Fibroblast of upper back skin (primary cell): ENCODE results near the gene ALK.
A peak's percentile ranks its signal among the peaks of the same experiment; 100 is the strongest.
"Not testable (repeated sequence)": the region's sequence is repeated elsewhere in the genome, so short reads cannot be mapped to it uniquely, and the experiment has no call there.

Experiments used
- DNase-seq: peaks from one replicate; pipeline ENCODE4 v3.0.0-alpha.2; 2013

ALK gene

GRCh38 chr2:29753671-29754444 lies 167.5 kb downstream of the ALK start:
- peak; percentile 82 for DNase-seq

- DNase-seq, result no peak
These were observed 170.0 kb downstream of the ALK start for GRCh38 chr2:29751390-29751789.

- DNase-seq, result not testable (repeated sequence)
These were observed 170.9 kb downstream of the ALK start for GRCh38 chr2:29750463-29750862.

- no peak for DNase-seq
These were observed 171.5 kb downstream of the ALK start for GRCh38 chr2:29749843-29750242.

GRCh38 chr2:29749041-29749440 lies 172.3 kb downstream of the ALK start:
- DNase-seq, result no peak

GRCh38 chr2:29747786-29748470 lies 173.5 kb downstream of the ALK start:
- peak; percentile 98 for DNase-seq

GRCh38 chr2:29744976-29745375 lies 176.4 kb downstream of the ALK start:
- no peak for DNase-seq

- no peak for DNase-seq
These were observed 177.9 kb downstream of the ALK start for GRCh38 chr2:29743516-29743915.

- no peak for DNase-seq
These were observed 178.7 kb downstream of the ALK start for GRCh38 chr2:29742656-29743055.

GRCh38 chr2:29741132-29741531 lies 180.3 kb downstream of the ALK start:
- no peak for DNase-seq

GRCh38 chr2:29733965-29734364 lies 187.4 kb downstream of the ALK start:
- DNase-seq, result no peak

- no peak for DNase-seq
These were observed 188.2 kb downstream of the ALK start for GRCh38 chr2:29733213-29733612.

GRCh38 chr2:29731948-29732347 lies 189.4 kb downstream of the ALK start:
- peak; percentile 56 for DNase-seq

- DNase-seq, result no peak
These were observed 191.5 kb downstream of the ALK start for GRCh38 chr2:29729932-29730331.

GRCh38 chr2:29729401-29729800 lies 192.0 kb downstream of the ALK start:
- no peak for DNase-seq

GRCh38 chr2:29726976-29727375 lies 194.4 kb downstream of the ALK start:
- no peak for DNase-seq

- DNase-seq, result no peak
These were observed 195.8 kb downstream of the ALK start for GRCh38 chr2:29725610-29726009.

GRCh38 chr2:29724282-29724681 lies 197.1 kb downstream of the ALK start:
- no peak for DNase-seq

- DNase-seq, result no peak
These were observed 198.0 kb downstream of the ALK start for GRCh38 chr2:29723255-29724001.

- no peak for DNase-seq
These were observed 201.7 kb downstream of the ALK start for GRCh38 chr2:29719639-29720038.

- no peak for DNase-seq
These were observed 203.2 kb downstream of the ALK start for GRCh38 chr2:29718076-29718686.

GRCh38 chr2:29715655-29716054 lies 205.7 kb downstream of the ALK start:
- no peak for DNase-seq

GRCh38 chr2:29714333-29714732 lies 207.1 kb downstream of the ALK start:
- no peak for DNase-seq
